NCI-H526 treated with DMSO at 0.1 percent for 48 hours (cell line): ENCODE measurements around the gene KRT38.

ENCODE experiments used
- DNase-seq: peaks from one replicate; lab custom pipeline; 2025; lab: John Stamatoyannopoulos, UW

The KRT38 gene

GRCh38 chr17:41440531-41441033, at the start of gene KRT38:
Gene KRT38, minus strand, starts transcription at chr17:41440983. Its CDS starts 62 bp downstream, at chr17:41440921.
- no peak for DNase-seq

GRCh38 chr17:41489531-41489930, 48.7 kb upstream of the KRT38 start, which contains the start of gene KRT36:
Gene KRT36, minus strand, starts transcription at chr17:41489910. Its CDS starts 46 bp downstream, at chr17:41489864.
- no peak for DNase-seq

GRCh38 chr17:41486809-41487530, 46.2 kb upstream of the KRT38 start:
- DNase-seq = no peak

GRCh38 chr17:41486316-41486715, 45.5 kb upstream of the KRT38 start:
- no peak for DNase-seq

- no peak for DNase-seq
Measured at GRCh38 chr17:41484920-41485904, 44.4 kb upstream of the KRT38 start.

GRCh38 chr17:41483991-41484826, 43.4 kb upstream of the KRT38 start:
- DNase-seq = no peak

GRCh38 chr17:41483531-41483930, 42.7 kb upstream of the KRT38 start:
- DNase-seq = no peak

- no peak for DNase-seq
Measured at GRCh38 chr17:41481036-41481435, 40.3 kb upstream of the KRT38 start, which contains the start of gene KRT35. Gene KRT35, minus strand, starts transcription at chr17:41481151. Its CDS starts 54 bp downstream, at chr17:41481097.

GRCh38 chr17:41480581-41480980, 39.8 kb upstream of the KRT38 start:
- DNase-seq = no peak

GRCh38 chr17:41480136-41480535, 39.4 kb upstream of the KRT38 start:
- no peak for DNase-seq

- DNase-seq = no peak
Measured at GRCh38 chr17:41478237-41478636, 37.5 kb upstream of the KRT38 start.

GRCh38 chr17:41476866-41477815, 36.4 kb upstream of the KRT38 start:
- no peak for DNase-seq

- no peak for DNase-seq
Measured at GRCh38 chr17:41475421-41475820, 34.6 kb upstream of the KRT38 start.

- DNase-seq = no peak
Measured at GRCh38 chr17:41474863-41475262, 34.1 kb upstream of the KRT38 start.

GRCh38 chr17:41468346-41468745, 27.6 kb upstream of the KRT38 start:
- no peak for DNase-seq

GRCh38 chr17:41467561-41467960, 26.8 kb upstream of the KRT38 start:
- no peak for DNase-seq

- DNase-seq = no peak
Measured at GRCh38 chr17:41466988-41467387, 26.2 kb upstream of the KRT38 start, which contains the start of gene KRT32. Gene KRT32, minus strand, starts transcription at chr17:41467386. Its CDS starts 61 bp downstream, at chr17:41467325.

- DNase-seq = no peak
Measured at GRCh38 chr17:41464682-41465081, 23.9 kb upstream of the KRT38 start.

- DNase-seq = no peak
Measured at GRCh38 chr17:41464173-41464572, 23.4 kb upstream of the KRT38 start.

GRCh38 chr17:41463746-41464145, 23.0 kb upstream of the KRT38 start:
- no peak for DNase-seq
